GM19099 (cell line): ENCODE measurements around the gene SALL3.

ENCODE experiments used
- POLR2A ChIP-seq: IDR thresholded peaks from 3 replicates; pipeline ENCODE4 v1.6.1; 2011; ENCODE audit warnings: low read depth; ENCODE audit not compliant: insufficient read length; ENCODE audit errors: extremely low read depth

SALL3 gene

GRCh38 chr18:78979730-78980278 is at the start of gene SALL3:
SALL3 (plus strand) TSS chr18:78979818; CDS start chr18:78980275, 457 bp downstream.
- no peak for TF ChIP-seq POLR2A

GRCh38 chr18:78932281-78932680 is 47.3 kb upstream of the SALL3 start:
- TF ChIP-seq POLR2A, result no peak

- TF ChIP-seq POLR2A, result no peak
Measured at GRCh38 chr18:78934003-78934402, 45.6 kb upstream of the SALL3 start.

GRCh38 chr18:78934551-78935225 is 44.9 kb upstream of the SALL3 start:
- TF ChIP-seq POLR2A, result no peak

- TF ChIP-seq POLR2A, result no peak
Measured at GRCh38 chr18:78935406-78935805, 44.2 kb upstream of the SALL3 start.

GRCh38 chr18:78936251-78937005 is 43.2 kb upstream of the SALL3 start:
- TF ChIP-seq POLR2A, result no peak

- no peak for TF ChIP-seq POLR2A
Measured at GRCh38 chr18:78937166-78937565, 42.5 kb upstream of the SALL3 start.

GRCh38 chr18:78939105-78939504 is 40.5 kb upstream of the SALL3 start:
- TF ChIP-seq POLR2A, result no peak

GRCh38 chr18:78939734-78940494 is 39.7 kb upstream of the SALL3 start:
- no peak for TF ChIP-seq POLR2A

GRCh38 chr18:78945628-78946027 is 34.0 kb upstream of the SALL3 start:
- no peak for TF ChIP-seq POLR2A

GRCh38 chr18:78947291-78947690 is 32.3 kb upstream of the SALL3 start:
- TF ChIP-seq POLR2A, result no peak

- TF ChIP-seq POLR2A, result no peak
Measured at GRCh38 chr18:78948221-78948620, 31.4 kb upstream of the SALL3 start.

GRCh38 chr18:78948707-78949106 is 30.9 kb upstream of the SALL3 start:
- no peak for TF ChIP-seq POLR2A

- TF ChIP-seq POLR2A, result no peak
Measured at GRCh38 chr18:78949216-78949615, 30.4 kb upstream of the SALL3 start.

GRCh38 chr18:78950386-78950785 is 29.2 kb upstream of the SALL3 start:
- no peak for TF ChIP-seq POLR2A
